ENCODE results near the gene NR1H3. TPM values are rescaled to one million over a fixed set of nuclear protein-coding genes. Genes with fewer than 3 reads are reported as not detected.

Gene NR1H3
- total RNA-seq, 1 experiment from 2014 or later = 26.3 TPM

GRCh38 chr11:47285969-47286770, 28.4 kb downstream of the NR1H3 start:
- Mint-ChIP-seq H3K36me3 (ENCODE audit: insufficient read depth in 1 of 3, low read depth in 3 of 3) (peaks cover 53 to 88% (median 71%) of the 10 kb centered on the region in 3 experiments; a peak in 6 of 7 replicates), H3K27ac (no peak overlapping the region; a peak in 1 of 7 replicates), H3K4me3 (no peak overlapping the region; a peak in 1 of 5 replicates), H3K27me3 (ENCODE audit: low read depth) (no peaks in the 10 kb centered on the region), H3K4me1 (peaks cover 0 to 2% of the 10 kb centered on the region in 2 experiments; a peak in 2 of 4 replicates), H3K9me3 (no peaks in the 10 kb centered on the region)
- Histone ChIP-seq H2BK5ac (ENCODE audit: insufficient read length, low read length) (no peak overlapping the region), H2AK5ac (ENCODE audit: insufficient read length, low read length) (no peak overlapping the region), H3K4me1 (ENCODE audit: insufficient read depth, low read length) (no peaks in the 10 kb centered on the region), H3K56ac (ENCODE audit: insufficient read length, low read depth, low read length) (no peak overlapping the region), H3K9me3 (ENCODE audit: control insufficient read depth, low read depth, low read length) (no peaks in the 10 kb centered on the region), H3T11ph (ENCODE audit: low read length) (no peak overlapping the region), H3K27me3 (ENCODE audit: insufficient read depth, low read length) (no peaks in the 10 kb centered on the region), H4K91ac (ENCODE audit: insufficient read length, low read depth, low read length) (no peak overlapping the region), H2BK20ac (ENCODE audit: low read depth, low read length, poor library complexity, severe bottlenecking) (no peak overlapping the region), H3K79me1 (ENCODE audit: insufficient read depth, low read depth, low read length, poor library complexity, severe bottlenecking) (no peaks in the 10 kb centered on the region), H3K23me2 (ENCODE audit: insufficient read length, low read depth, low read length, poor library complexity, severe bottlenecking) (no peaks in the 10 kb centered on the region), H4K20me1 (ENCODE audit: control insufficient read depth, insufficient read depth, insufficient read length) (no peaks in the 10 kb centered on the region), H3K4ac (ENCODE audit: low read depth, low read length) (no peak overlapping the region), H3K4me2 (ENCODE audit: insufficient read depth, insufficient read length, low read length) (no peak overlapping the region), H4K5ac (ENCODE audit: insufficient read length, low read depth, low read length) (no peak overlapping the region), H3K14ac (ENCODE audit: insufficient read depth, low read length) (no peak overlapping the region), H3K23ac (ENCODE audit: insufficient read length, low read depth, low read length) (no peak overlapping the region), H2BK15ac (ENCODE audit: low read depth, low read length) (no peak overlapping the region), H4K8ac (replicated peaks; ENCODE audit: insufficient read length, low read depth, low read length) (no peak overlapping the region), H2BK120ac (ENCODE audit: low read depth, low read length, poor library complexity, severe bottlenecking) (no peak overlapping the region), H3K27ac (ENCODE audit: insufficient read length, low read depth, low read length) (no peak overlapping the region), H3K18ac (ENCODE audit: insufficient read length, low read depth, low read length) (no peak overlapping the region), H3K79me2 (ENCODE audit: insufficient read depth, low read length) (no peaks in the 10 kb centered on the region), H2BK12ac (ENCODE audit: insufficient read length, low read depth, low read length) (no peak overlapping the region), H2AFZ (ENCODE audit: low read length) (no peak overlapping the region), H3K9ac (ENCODE audit: extremely low read depth, insufficient read length, low read length) (no peak overlapping the region)
- no CpG with 5 or more reads among the region's 13 CpGs for WGBS (ENCODE audit: extremely low coverage, insufficient read length, low lambda C conversion rate)
- TF ChIP-seq, protein P1, sequence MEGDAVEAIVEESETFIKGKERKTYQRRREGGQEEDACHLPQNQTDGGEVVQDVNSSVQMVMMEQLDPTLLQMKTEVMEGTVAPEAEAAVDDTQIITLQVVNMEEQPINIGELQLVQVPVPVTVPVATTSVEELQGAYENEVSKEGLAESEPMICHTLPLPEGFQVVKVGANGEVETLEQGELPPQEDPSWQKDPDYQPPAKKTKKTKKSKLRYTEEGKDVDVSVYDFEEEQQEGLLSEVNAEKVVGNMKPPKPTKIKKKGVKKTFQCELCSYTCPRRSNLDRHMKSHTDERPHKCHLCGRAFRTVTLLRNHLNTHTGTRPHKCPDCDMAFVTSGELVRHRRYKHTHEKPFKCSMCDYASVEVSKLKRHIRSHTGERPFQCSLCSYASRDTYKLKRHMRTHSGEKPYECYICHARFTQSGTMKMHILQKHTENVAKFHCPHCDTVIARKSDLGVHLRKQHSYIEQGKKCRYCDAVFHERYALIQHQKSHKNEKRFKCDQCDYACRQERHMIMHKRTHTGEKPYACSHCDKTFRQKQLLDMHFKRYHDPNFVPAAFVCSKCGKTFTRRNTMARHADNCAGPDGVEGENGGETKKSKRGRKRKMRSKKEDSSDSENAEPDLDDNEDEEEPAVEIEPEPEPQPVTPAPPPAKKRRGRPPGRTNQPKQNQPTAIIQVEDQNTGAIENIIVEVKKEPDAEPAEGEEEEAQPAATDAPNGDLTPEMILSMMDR (conservative IDR thresholded peaks at IDR 0.05) = no peak
- DNase-seq = no peak

Measured in H9 (cell line).